CD8-positive, alpha-beta memory T cell (primary cell): ENCODE data around the gene TMEM217. TPM values are rescaled to one million over a fixed set of nuclear protein-coding genes. Genes with fewer than 3 reads are reported as not detected.
A peak's percentile ranks its signal among the peaks of the same experiment; 100 is the strongest.

Experiments used
- CTCF ChIA-PET: fragments of 350-600 bp; sonication (Branson Sonifier 250); formaldehyde crosslinking; loops from one replicate; lab custom pipeline; 2021; ENCODE audit warnings: antibody characterized with exemption; lab: Charles Lee
- POLR2A ChIA-PET: fragments of 350-600 bp; sonication (Branson Sonifier 250); formaldehyde crosslinking; loops from one replicate; lab custom pipeline; 2021; ENCODE audit warnings: antibody characterized with exemption; lab: Charles Lee
- DNase-seq, 5 donors: peaks; one replicate each; pipeline versions ENCODE4 v3.0.0 to v3.0.0-alpha.2; 2020 to 2022; ENCODE audit warnings: mixed read lengths in 1 of 5
- H3K27ac ChIP-seq: one replicate; pipeline ENCODE4 v1.7.0; 2013; ENCODE audit warnings: low read depth, mild to moderate bottlenecking, low read length, moderate library complexity
- H3K27me3 ChIP-seq: 2 replicates; pipeline ENCODE4 v1.7.0; 2013; ENCODE audit warnings: low read length, mild to moderate bottlenecking; ENCODE audit not compliant: insufficient read depth, poor library complexity, severe bottlenecking
- H3K36me3 ChIP-seq: 2 replicates; pipeline ENCODE4 v1.7.0; 2013; ENCODE audit warnings: mild to moderate bottlenecking, low read length, moderate library complexity; ENCODE audit not compliant: insufficient read depth
- H3K4me1 ChIP-seq: 2 replicates; pipeline ENCODE4 v1.7.0; 2013; ENCODE audit warnings: mild to moderate bottlenecking, low read length, moderate library complexity; ENCODE audit not compliant: insufficient read depth
- H3K4me3 ChIP-seq: 2 replicates; pipeline ENCODE4 v1.7.0; 2013; ENCODE audit warnings: mild to moderate bottlenecking, low read length
- H3K9me3 ChIP-seq: 2 replicates; pipeline ENCODE4 v1.7.0; 2013; ENCODE audit warnings: mild to moderate bottlenecking, low read length
- H3K27ac Mint-ChIP-seq, 8 donors: one replicate each; pipeline ENCODE4 v1.8.0; 2020 to 2021; ENCODE audit warnings: mixed read lengths in 8 of 8, mild to moderate bottlenecking in 6 of 8, inconsistent platforms in 3 of 8, moderate library complexity in 3 of 8
- H3K27me3 Mint-ChIP-seq, 2 donors: one replicate each; pipeline ENCODE4 v1.8.0; 2020 to 2021; ENCODE audit warnings: mixed read lengths in 2 of 2, mild to moderate bottlenecking in 1 of 2, moderate library complexity in 1 of 2
- H3K36me3 Mint-ChIP-seq, 3 donors: one replicate each; pipeline ENCODE4 v1.8.0; 2020 to 2021; ENCODE audit warnings: mixed read lengths in 3 of 3, inconsistent platforms in 1 of 3, mild to moderate bottlenecking in 1 of 3
- H3K4me1 Mint-ChIP-seq, 3 donors: one replicate each; pipeline ENCODE4 v1.8.0; 2020 to 2021; ENCODE audit warnings: mixed read lengths in 3 of 3, inconsistent platforms in 1 of 3, mild to moderate bottlenecking in 1 of 3
- H3K4me3 Mint-ChIP-seq, 7 donors: one replicate each; pipeline ENCODE4 v1.8.0; 2020 to 2021; ENCODE audit warnings: mixed read lengths in 7 of 7, mild to moderate bottlenecking in 6 of 7, moderate library complexity in 4 of 7, inconsistent platforms in 2 of 7
- H3K9me3 Mint-ChIP-seq, 5 donors: one replicate each; pipeline ENCODE4 v1.8.0; 2020 to 2022; ENCODE audit warnings: mixed read lengths in 5 of 5, mild to moderate bottlenecking in 3 of 5, moderate library complexity in 2 of 5, inconsistent platforms in 1 of 5
- polyA plus RNA-seq: library from polyadenylated mRNA; unstranded; fragments of 300-500 nt; fragmentation: Illumina TruSeq; gene quantifications from one replicate; pipeline ENCODE4 v1.2.3, GENCODE V29; 2021
- total RNA-seq, 2 experiments: library from RNA; stranded (reverse); gene quantifications; one replicate each; pipeline ENCODE4 v1.2.3, GENCODE V29; 2021

TMEM217 gene
- total and polyA plus RNA-seq, 3 experiments from 2014 or later, result 0.44 to 6.6 (median 4.2) TPM

DNA sequence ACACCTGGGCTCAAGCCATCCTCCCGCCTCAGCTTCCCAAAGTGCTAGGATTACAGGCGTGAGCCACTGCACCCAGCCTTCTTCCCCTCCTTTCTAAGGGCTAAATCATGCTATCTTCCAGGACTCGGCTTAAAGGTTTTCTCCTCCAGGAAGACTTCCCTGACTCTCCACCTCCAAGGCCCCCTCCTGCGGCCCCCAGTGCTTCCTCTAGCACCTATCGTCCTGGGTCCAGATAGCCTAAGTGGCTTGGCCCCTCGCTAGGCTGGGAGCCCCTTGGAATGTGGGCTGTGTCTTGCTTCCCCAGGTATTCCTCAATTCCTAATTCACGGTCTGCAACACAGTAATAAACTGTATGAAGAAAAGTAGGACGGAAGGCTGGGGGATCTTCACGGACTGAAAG is 51.3 kb downstream of the TMEM217 start:
- no peak overlapping the region for H3K27ac ChIP-seq
- no peaks in the 10 kb centered on the region for H3K36me3 ChIP-seq
- no peaks in the 10 kb centered on the region for H3K27me3 ChIP-seq
- H3K4me1 ChIP-seq, result peaks cover 64% of the 10 kb centered on the region
- no peak for DNase-seq
- peak overlapping the region in 4 of 8 donors; percentile 41 to 77 (median 60) for H3K27ac Mint-ChIP-seq
- H3K9me3 ChIP-seq, result no peaks in the 10 kb centered on the region
- no peaks in the 10 kb centered on the region for H3K36me3 Mint-ChIP-seq
- no peak overlapping the region for H3K4me3 ChIP-seq
- CTCF ChIA-PET, result interaction anchor here (1.0 to 21.6 kb wide), 5 partner anchors 30 to 183 kb away, joined by 3 to 615 read pairs (median 78); partner anchors contain the start of gene PIM1
- no peaks in the 10 kb centered on the region for H3K9me3 Mint-ChIP-seq
- peaks cover 63 to 74% (median 73%) of the 10 kb centered on the region in 3 donors for H3K4me1 Mint-ChIP-seq
- POLR2A ChIA-PET, result interaction anchor here (3.9 kb wide), 1 partner anchor 35 kb away, joined by 25 read pairs; the partner anchor contains the start of gene PIM1
- H3K4me3 Mint-ChIP-seq, result no peak overlapping the region
- no peaks in the 10 kb centered on the region for H3K27me3 Mint-ChIP-seq

GRCh38 chr6:37205997-37206340 is 52.0 kb downstream of the TMEM217 start:
- DNase-seq, result no peak
- Mint-ChIP-seq H3K9me3 (no peaks in the 10 kb centered on the region), H3K36me3 (no peaks in the 10 kb centered on the region), H3K27ac (peak overlapping the region in 6 of 8 donors; percentile 20 to 88 (median 61)), H3K27me3 (no peaks in the 10 kb centered on the region), H3K4me3 (peak overlapping the region in 1 of 7 donors; percentile 19), H3K4me1 (peaks cover 65 to 77% (median 76%) of the 10 kb centered on the region in 3 donors)
- ChIA-PET POLR2A (no interaction called here), CTCF (interaction anchor here (0.7 to 21.6 kb wide), 6 partner anchors 19 to 183 kb away, joined by 3 to 615 read pairs (median 5); partner anchors contain the start of gene PIM1)
- H3K27ac ChIP-seq, result peak overlapping the region; percentile 70
- no peak overlapping the region for H3K4me3 ChIP-seq
- H3K36me3 ChIP-seq, result no peaks in the 10 kb centered on the region
- peaks cover 67% of the 10 kb centered on the region for H3K4me1 ChIP-seq
- no peaks in the 10 kb centered on the region for H3K9me3 ChIP-seq
- H3K27me3 ChIP-seq, result no peaks in the 10 kb centered on the region

DNA sequence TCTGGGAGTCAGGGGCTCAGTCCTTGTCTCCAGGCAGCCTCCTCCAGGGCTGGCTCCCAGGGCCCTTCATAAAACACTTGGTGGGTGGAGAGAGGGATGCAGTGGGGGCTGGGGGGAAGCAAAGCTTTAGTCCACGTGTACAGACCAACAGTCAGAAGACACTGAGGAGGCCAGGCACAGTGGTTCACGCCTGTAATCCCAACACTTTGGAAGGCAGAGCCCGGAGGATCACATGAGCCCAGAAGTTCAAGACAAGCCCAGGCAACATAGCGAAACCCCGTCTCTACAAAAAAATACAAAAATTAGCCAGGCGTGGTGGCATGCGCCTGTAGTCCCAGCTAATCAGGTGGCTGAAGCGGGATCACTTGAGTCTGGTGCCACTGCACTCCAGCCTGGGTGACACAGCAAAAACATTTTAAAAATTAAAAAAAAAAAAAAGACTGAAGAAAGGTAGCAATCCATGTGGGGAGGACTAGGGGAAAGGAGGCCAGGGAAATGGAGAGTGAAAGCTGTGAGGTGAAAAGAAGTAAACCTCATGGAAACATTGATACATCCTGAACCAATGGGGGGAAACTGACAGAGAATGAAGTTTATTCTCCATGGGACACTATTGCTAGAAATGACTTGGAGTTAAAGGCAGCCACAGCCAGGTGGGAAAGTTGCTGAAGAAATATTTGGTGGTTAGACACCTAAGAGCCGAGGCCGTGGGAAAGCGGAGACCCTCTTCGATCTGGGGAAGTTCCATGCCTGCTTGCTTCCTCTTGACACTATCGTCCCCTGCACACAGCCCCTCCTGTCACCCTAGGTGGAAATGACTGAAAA is 52.6 kb downstream of the TMEM217 start:
- no peak for DNase-seq
- H3K36me3 ChIP-seq, result no peaks in the 10 kb centered on the region
- peaks cover 63 to 79% (median 73%) of the 10 kb centered on the region in 3 donors for H3K4me1 Mint-ChIP-seq
- no peaks in the 10 kb centered on the region for H3K9me3 ChIP-seq
- POLR2A ChIA-PET, result no interaction called here
- peak overlapping the region; percentile 70 for H3K27ac ChIP-seq
- no peaks in the 10 kb centered on the region for H3K36me3 Mint-ChIP-seq
- H3K27ac Mint-ChIP-seq, result peak overlapping the region in 7 of 8 donors; percentile 20 to 88 (median 61)
- H3K9me3 Mint-ChIP-seq, result no peaks in the 10 kb centered on the region
- no peaks in the 10 kb centered on the region for H3K27me3 Mint-ChIP-seq
- peaks cover 64% of the 10 kb centered on the region for H3K4me1 ChIP-seq
- no peaks in the 10 kb centered on the region for H3K27me3 ChIP-seq
- H3K4me3 ChIP-seq, result no peak overlapping the region
- peak overlapping the region in 2 of 7 donors; percentile 6 to 42 for H3K4me3 Mint-ChIP-seq
- CTCF ChIA-PET, result interaction anchor here (0.7 to 21.6 kb wide), 7 partner anchors 19 to 182 kb away, joined by 3 to 615 read pairs (median 4); partner anchors contain the start of gene PIM1

GRCh38 chr6:37204014-37204751 is 53.8 kb downstream of the TMEM217 start:
- no peaks in the 10 kb centered on the region for H3K9me3 ChIP-seq
- peaks cover 52 to 71% (median 61%) of the 10 kb centered on the region in 3 donors for H3K4me1 Mint-ChIP-seq
- H3K4me3 ChIP-seq, result no peak overlapping the region
- H3K4me3 Mint-ChIP-seq, result no peak overlapping the region
- no peaks in the 10 kb centered on the region for H3K9me3 Mint-ChIP-seq
- POLR2A ChIA-PET, result no interaction called here
- H3K36me3 ChIP-seq, result no peaks in the 10 kb centered on the region
- no peak for DNase-seq
- H3K27me3 ChIP-seq, result no peaks in the 10 kb centered on the region
- H3K36me3 Mint-ChIP-seq, result no peaks in the 10 kb centered on the region
- peaks cover 52% of the 10 kb centered on the region for H3K4me1 ChIP-seq
- CTCF ChIA-PET, result interaction anchor here (1.4 to 21.6 kb wide), 4 partner anchors 17 to 181 kb away, joined by 3 to 615 read pairs (median 110); partner anchors contain the start of gene PIM1
- H3K27me3 Mint-ChIP-seq, result no peaks in the 10 kb centered on the region
- H3K27ac Mint-ChIP-seq, result peak overlapping the region in 7 of 8 donors; percentile 11 to 85 (median 34)
- peak overlapping the region; percentile 67 for H3K27ac ChIP-seq

- H3K27ac ChIP-seq, result peak overlapping the region; percentile 0
- no peaks in the 10 kb centered on the region for H3K9me3 Mint-ChIP-seq
- H3K27me3 Mint-ChIP-seq, result no peaks in the 10 kb centered on the region
- no peaks in the 10 kb centered on the region for H3K36me3 ChIP-seq
- ChIA-PET POLR2A (interaction anchor here (0.6 to 0.8 kb wide), 2 partner anchors 14 to 30 kb away, joined by 3 to 4 read pairs; no protein-coding TSS in a partner anchor), CTCF (interaction anchor here (1.0 to 21.6 kb wide), 5 partner anchors 7 to 180 kb away, joined by 4 to 615 read pairs (median 20); no protein-coding TSS in a partner anchor)
- peak overlapping the region in 6 of 7 donors; percentile 11 to 66 (median 38) for H3K4me3 Mint-ChIP-seq
- H3K27ac Mint-ChIP-seq, result peak overlapping the region; percentile 75 to 98 (median 90)
- no peaks in the 10 kb centered on the region for H3K36me3 Mint-ChIP-seq
- no peaks in the 10 kb centered on the region for H3K27me3 ChIP-seq
- H3K4me1 Mint-ChIP-seq, result peaks cover 48 to 61% (median 52%) of the 10 kb centered on the region in 3 donors
- H3K4me1 ChIP-seq, result peaks cover 41% of the 10 kb centered on the region
- no peaks in the 10 kb centered on the region for H3K9me3 ChIP-seq
- DNase-seq, result peak in 1 of 5 donors; percentile 7
- H3K4me3 ChIP-seq, result no peak overlapping the region
These were observed 55.0 kb downstream of the TMEM217 start for GRCh38 chr6:37202788-37203491.

DNA sequence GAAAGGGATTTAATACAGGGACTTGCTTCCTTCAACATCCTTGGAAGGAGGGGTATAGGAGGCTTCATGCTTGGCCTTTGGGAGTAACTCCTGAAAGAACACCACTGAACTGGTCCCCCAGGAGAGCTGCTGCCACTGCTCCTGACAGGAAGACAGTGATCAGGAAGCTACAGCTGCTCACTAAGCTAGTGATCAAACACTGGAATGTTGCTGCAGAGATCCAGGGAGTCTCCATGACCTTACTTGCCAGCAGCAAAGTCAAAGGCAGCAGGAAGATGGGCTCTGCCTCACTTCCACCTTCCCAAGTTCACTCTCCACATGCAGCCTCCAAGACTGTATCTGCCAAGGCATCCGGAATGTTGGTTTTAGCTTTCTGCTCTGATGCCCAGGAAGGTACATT is 56.2 kb downstream of the TMEM217 start:
- CTCF ChIA-PET, result interaction anchor here (1.2 to 21.6 kb wide), 6 partner anchors 9 to 435 kb away, joined by 3 to 615 read pairs (median 14); no protein-coding TSS in a partner anchor
- Histone ChIP-seq H3K9me3 (no peaks in the 10 kb centered on the region), H3K36me3 (no peaks in the 10 kb centered on the region), H3K4me1 (peaks cover 32% of the 10 kb centered on the region), H3K27me3 (no peaks in the 10 kb centered on the region), H3K4me3 (peak overlapping the region; percentile 19), H3K27ac (peak overlapping the region; percentile 0)
- Mint-ChIP-seq H3K36me3 (no peaks in the 10 kb centered on the region), H3K4me1 (peaks cover 37 to 49% (median 40%) of the 10 kb centered on the region in 3 donors), H3K27ac (peak overlapping the region; percentile 57 to 93 (median 90)), H3K4me3 (peak overlapping the region in 2 of 7 donors; percentile 25 to 62), H3K27me3 (no peaks in the 10 kb centered on the region), H3K9me3 (no peaks in the 10 kb centered on the region)
- no peak for DNase-seq
- POLR2A ChIA-PET, result interaction anchor here (0.6 to 0.8 kb wide), 3 partner anchors 29 to 1909 kb away, joined by 3 to 4 read pairs (median 3); no protein-coding TSS in a partner anchor

- Mint-ChIP-seq H3K27ac (peak overlapping the region in 3 of 8 donors; percentile 49 to 89 (median 56)), H3K4me1 (peaks cover 29 to 41% (median 31%) of the 10 kb centered on the region in 3 donors), H3K36me3 (no peaks in the 10 kb centered on the region), H3K27me3 (no peaks in the 10 kb centered on the region), H3K9me3 (no peaks in the 10 kb centered on the region), H3K4me3 (no peak overlapping the region)
- Histone ChIP-seq H3K36me3 (no peaks in the 10 kb centered on the region), H3K4me1 (peaks cover 29% of the 10 kb centered on the region), H3K4me3 (no peak overlapping the region), H3K27me3 (no peaks in the 10 kb centered on the region), H3K27ac (no peak overlapping the region), H3K9me3 (no peaks in the 10 kb centered on the region)
- ChIA-PET CTCF (interaction anchor here (2.4 to 21.6 kb wide), 4 partner anchors 10 to 177 kb away, joined by 8 to 615 read pairs (median 22); no protein-coding TSS in a partner anchor), POLR2A (no interaction called here)
- DNase-seq, result no peak
These were observed 57.9 kb downstream of the TMEM217 start for GRCh38 chr6:37200085-37200484.
